NB4 (cell line): ENCODE data around the gene KAZN.

Experiments used
- CTCF ChIP-seq: IDR thresholded peaks from one replicate; pipeline ENCODE4 v1.5.1; 2012; ENCODE audit warnings: low read depth, low read length
- MAX ChIP-seq: IDR thresholded peaks from 2 replicates; pipeline ENCODE4 v1.6.1; 2011; ENCODE audit warnings: low read depth, low read length
- POLR2A ChIP-seq: IDR thresholded peaks from 2 replicates; pipeline ENCODE4 v1.6.1; 2011; ENCODE audit warnings: mild to moderate bottlenecking; ENCODE audit not compliant: insufficient read length; ENCODE audit errors: extremely low read depth

GRCh38 chr1:14723401-14723800 lies 124.9 kb downstream of the KAZN start:
- TF ChIP-seq MAX (no peak), CTCF (no peak), POLR2A (no peak)
